GM10266 (cell line): ENCODE data around the gene DLG2.

Experiments used
- DNase-seq: peaks from one replicate; pipeline ENCODE4 v3.0.0; 2012; ENCODE audit errors: extremely low spot score
- CTCF ChIP-seq: IDR thresholded peaks from 2 replicates; pipeline ENCODE4 v1.5.1; 2012; ENCODE audit warnings: mild to moderate bottlenecking, low read depth; ENCODE audit not compliant: control insufficient read depth, insufficient read depth; ENCODE audit errors: missing control alignments

The DLG2 gene

GRCh38 chr11:83661491-83662350 is 1965.4 kb downstream of the DLG2 start:
- TF ChIP-seq CTCF = no peak
- DNase-seq = no peak

- DNase-seq = no peak
- TF ChIP-seq CTCF = no peak
Measured at GRCh38 chr11:83659466-83659865, 1967.7 kb downstream of the DLG2 start.

GRCh38 chr11:83656796-83657330 is 1970.3 kb downstream of the DLG2 start:
- DNase-seq = no peak
- no peak for TF ChIP-seq CTCF

- DNase-seq = no peak
- no peak for TF ChIP-seq CTCF
Measured at GRCh38 chr11:83655976-83656375, 1971.2 kb downstream of the DLG2 start.

GRCh38 chr11:83649528-83649855 is 1977.7 kb downstream of the DLG2 start:
- no peak for DNase-seq
- no peak for TF ChIP-seq CTCF

GRCh38 chr11:83648610-83649527 is 1978.3 kb downstream of the DLG2 start:
- DNase-seq = no peak
- no peak for TF ChIP-seq CTCF

- no peak for TF ChIP-seq CTCF
- no peak for DNase-seq
Measured at GRCh38 chr11:83645561-83645960, 1981.6 kb downstream of the DLG2 start.
